ENCODE data around the gene ECI2. TPM values are rescaled to one million over a fixed set of nuclear protein-coding genes. Genes with fewer than 3 reads are reported as not detected.

ECI2 gene
- total and polyA plus RNA-seq, 2 of the 13 experiments (the other 11 are each of a cell fraction or from before 2014, with no cell fraction given) = 78.5 to 228 TPM

DNA sequence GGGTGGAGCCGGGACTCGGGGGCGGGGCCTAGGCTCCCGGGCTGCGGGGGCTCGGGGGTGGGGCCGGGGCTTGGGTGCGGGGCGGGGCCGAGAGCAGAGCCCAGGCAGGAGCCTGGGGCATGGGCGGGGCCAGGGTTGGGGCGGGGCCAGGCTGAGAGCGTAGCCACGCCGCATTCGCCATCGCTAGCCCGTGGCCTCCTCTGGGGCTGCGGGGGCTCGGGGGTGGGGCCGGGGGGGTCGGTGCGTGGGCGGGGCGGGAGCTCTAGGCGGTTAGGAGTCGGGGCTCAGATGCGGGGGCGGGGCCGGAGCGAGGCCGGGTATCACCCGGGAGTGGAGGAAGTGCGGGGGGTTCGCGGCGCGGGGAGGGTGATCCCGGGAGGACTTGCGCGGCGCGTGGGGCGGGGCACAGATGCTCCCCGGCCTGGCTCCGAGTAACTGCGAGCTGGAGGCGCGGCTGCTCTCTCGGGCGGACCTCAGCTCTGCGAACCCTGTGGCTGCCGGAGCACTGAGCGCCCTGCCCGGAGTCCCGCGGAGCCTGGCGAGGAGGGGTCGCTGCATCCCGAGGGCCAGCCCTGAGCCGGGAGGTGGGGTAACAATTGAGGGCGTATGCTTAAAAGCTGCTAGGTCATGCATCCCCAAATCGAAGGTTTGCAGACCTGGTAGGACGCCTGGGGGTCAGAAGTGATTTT, 434 bp upstream of the ECI2 start (continued):
- TF ChIP-seq E2F5 (CRISPR knock-in tag; conservative IDR thresholded peaks at IDR 0.05) (0 out of 2 replicates have a peak, but pooled peaks have one; percentile 21), STAT5B (CRISPR knock-in tag; IDR thresholded peaks at IDR 0.05) (no peak), ZNF572 (CRISPR knock-in tag; IDR thresholded peaks at IDR 0.05) (no peak), ZSCAN25 (CRISPR knock-in tag; IDR thresholded peaks at IDR 0.05) (peak; percentile 20; the same call in 1 of the 2 replicates), SOX13 (IDR thresholded peaks at IDR 0.05) (no peak), SOX13 (CRISPR knock-in tag; conservative IDR thresholded peaks at IDR 0.05 in 1 of 2, IDR thresholded peaks at IDR 0.05 in 1 of 2) (peak in 1 of 2 experiments; percentile 40; a peak in 1 of 4 replicates), ZNF296 (CRISPR knock-in tag; conservative IDR thresholded peaks at IDR 0.05) (no peak), KIAA2018 (CRISPR knock-in tag; IDR thresholded peaks at IDR 0.05; ENCODE audit: borderline replicate concordance) (no peak), KLF12 (CRISPR knock-in tag; IDR thresholded peaks at IDR 0.05; ENCODE audit: borderline replicate concordance) (peak; percentile 82)
- TF ChIP-seq, protein P1, sequence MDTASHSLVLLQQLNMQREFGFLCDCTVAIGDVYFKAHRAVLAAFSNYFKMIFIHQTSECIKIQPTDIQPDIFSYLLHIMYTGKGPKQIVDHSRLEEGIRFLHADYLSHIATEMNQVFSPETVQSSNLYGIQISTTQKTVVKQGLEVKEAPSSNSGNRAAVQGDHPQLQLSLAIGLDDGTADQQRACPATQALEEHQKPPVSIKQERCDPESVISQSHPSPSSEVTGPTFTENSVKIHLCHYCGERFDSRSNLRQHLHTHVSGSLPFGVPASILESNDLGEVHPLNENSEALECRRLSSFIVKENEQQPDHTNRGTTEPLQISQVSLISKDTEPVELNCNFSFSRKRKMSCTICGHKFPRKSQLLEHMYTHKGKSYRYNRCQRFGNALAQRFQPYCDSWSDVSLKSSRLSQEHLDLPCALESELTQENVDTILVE (CRISPR knock-in tag; IDR thresholded peaks at IDR 0.05) = no peak
- TF ChIP-seq, protein P2, sequence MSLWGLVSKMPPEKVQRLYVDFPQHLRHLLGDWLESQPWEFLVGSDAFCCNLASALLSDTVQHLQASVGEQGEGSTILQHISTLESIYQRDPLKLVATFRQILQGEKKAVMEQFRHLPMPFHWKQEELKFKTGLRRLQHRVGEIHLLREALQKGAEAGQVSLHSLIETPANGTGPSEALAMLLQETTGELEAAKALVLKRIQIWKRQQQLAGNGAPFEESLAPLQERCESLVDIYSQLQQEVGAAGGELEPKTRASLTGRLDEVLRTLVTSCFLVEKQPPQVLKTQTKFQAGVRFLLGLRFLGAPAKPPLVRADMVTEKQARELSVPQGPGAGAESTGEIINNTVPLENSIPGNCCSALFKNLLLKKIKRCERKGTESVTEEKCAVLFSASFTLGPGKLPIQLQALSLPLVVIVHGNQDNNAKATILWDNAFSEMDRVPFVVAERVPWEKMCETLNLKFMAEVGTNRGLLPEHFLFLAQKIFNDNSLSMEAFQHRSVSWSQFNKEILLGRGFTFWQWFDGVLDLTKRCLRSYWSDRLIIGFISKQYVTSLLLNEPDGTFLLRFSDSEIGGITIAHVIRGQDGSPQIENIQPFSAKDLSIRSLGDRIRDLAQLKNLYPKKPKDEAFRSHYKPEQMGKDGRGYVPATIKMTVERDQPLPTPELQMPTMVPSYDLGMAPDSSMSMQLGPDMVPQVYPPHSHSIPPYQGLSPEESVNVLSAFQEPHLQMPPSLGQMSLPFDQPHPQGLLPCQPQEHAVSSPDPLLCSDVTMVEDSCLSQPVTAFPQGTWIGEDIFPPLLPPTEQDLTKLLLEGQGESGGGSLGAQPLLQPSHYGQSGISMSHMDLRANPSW (CRISPR knock-in tag; IDR thresholded peaks at IDR 0.05; ENCODE audit: borderline replicate concordance) = no peak

All from HepG2 (cell line).